ENCODE measurements around the gene ROR2. TPM values are rescaled to one million over a fixed set of nuclear protein-coding genes. Genes with fewer than 3 reads are reported as not detected.
"Not testable (repeated sequence)": the region's sequence is repeated elsewhere in the genome, so short reads cannot be mapped to it uniquely, and the experiment has no call there.

The ROR2 gene
- polyA plus RNA-seq, 4 donors = 0.54 to 5.6 (median 3.2) TPM; not detected in 1

DNA sequence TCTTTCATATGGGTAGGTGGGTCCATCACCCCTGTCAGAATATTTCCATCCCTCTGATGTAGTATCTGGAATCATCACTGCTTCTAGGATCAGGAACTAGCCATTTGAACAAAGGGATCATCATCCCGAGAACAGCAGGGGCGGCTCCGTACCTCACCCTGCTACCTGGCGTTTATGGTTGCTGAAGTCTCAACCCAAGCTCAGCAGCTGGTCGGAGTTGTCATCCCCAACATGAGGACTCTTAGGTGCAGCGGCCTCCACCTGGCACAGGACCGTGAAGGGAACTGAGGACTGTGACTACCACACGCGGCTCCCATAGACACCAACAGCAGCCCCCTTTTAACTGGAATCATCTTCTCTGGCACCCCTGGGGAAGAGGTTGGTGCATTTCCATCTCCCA, 35.1 kb downstream of the ROR2 start:
- Histone ChIP-seq H3K4me3 (ENCODE audit: low read depth in 1 of 3, low read length in 3 of 3) (no peak overlapping the region), H3K4me1 (ENCODE audit: control insufficient read depth in 3 of 3, insufficient read depth in 2 of 3, low read depth in 1 of 3, low read length in 2 of 3) (no peaks in the 10 kb centered on the region), H3K27me3 (ENCODE audit: control insufficient read depth in 3 of 3, insufficient read depth in 3 of 3, low read length in 3 of 3) (no peaks in the 10 kb centered on the region), H3K36me3 (ENCODE audit: control insufficient read depth in 3 of 3, insufficient read depth in 2 of 3, low read depth in 1 of 3, low read length in 3 of 3) (peaks cover 0 to 4% (median 0%) of the 10 kb centered on the region in 3 donors), H3K27ac (ENCODE audit: low read depth in 1 of 3, low read length in 2 of 3) (no peak overlapping the region), H3K9me3 (ENCODE audit: control insufficient read depth in 2 of 2, insufficient read depth in 1 of 2, low read depth in 1 of 2, low read length in 1 of 2) (no peaks in the 10 kb centered on the region)
- FAIRE-seq (no peak), DNase-seq (no peak)
- WGBS, 3 donors = 91 to 97% (median 95%) methylated on average over 9 of the region's 9 CpGs

- Histone ChIP-seq H3K27me3 (ENCODE audit: control insufficient read depth in 3 of 3, insufficient read depth in 3 of 3, low read length in 3 of 3) (no peaks in the 10 kb centered on the region), H3K27ac (ENCODE audit: low read depth in 1 of 3, low read length in 2 of 3) (no peak overlapping the region), H3K4me3 (ENCODE audit: low read depth in 1 of 3, low read length in 3 of 3) (no peak overlapping the region), H3K9me3 (ENCODE audit: control insufficient read depth in 2 of 2, insufficient read depth in 1 of 2, low read depth in 1 of 2, low read length in 1 of 2) (no peaks in the 10 kb centered on the region), H3K4me1 (ENCODE audit: control insufficient read depth in 3 of 3, insufficient read depth in 2 of 3, low read depth in 1 of 3, low read length in 2 of 3) (no peaks in the 10 kb centered on the region), H3K36me3 (ENCODE audit: control insufficient read depth in 3 of 3, insufficient read depth in 2 of 3, low read depth in 1 of 3, low read length in 3 of 3) (peaks cover 0 to 4% (median 0%) of the 10 kb centered on the region in 3 donors)
- FAIRE-seq (no peak), DNase-seq (no peak)
- 90 to 93% (median 91%) methylated on average over 10 of the region's 10 CpGs for WGBS, 3 donors
These were observed 35.6 kb downstream of the ROR2 start for GRCh38 chr9:91914404-91914803.

GRCh38 chr9:91913986-91914385, 36.0 kb downstream of the ROR2 start:
- 83 to 91% (median 90%) methylated on average over 8 of the region's 8 CpGs for WGBS, 3 donors
- Histone ChIP-seq H3K36me3 (ENCODE audit: control insufficient read depth in 3 of 3, insufficient read depth in 2 of 3, low read depth in 1 of 3, low read length in 3 of 3) (peaks cover 0 to 4% (median 0%) of the 10 kb centered on the region in 3 donors), H3K27ac (ENCODE audit: low read depth in 1 of 3, low read length in 2 of 3) (no peak overlapping the region), H3K9me3 (ENCODE audit: control insufficient read depth in 2 of 2, insufficient read depth in 1 of 2, low read depth in 1 of 2, low read length in 1 of 2) (no peaks in the 10 kb centered on the region), H3K4me3 (ENCODE audit: low read depth in 1 of 3, low read length in 3 of 3) (no peak overlapping the region), H3K27me3 (ENCODE audit: control insufficient read depth in 3 of 3, insufficient read depth in 3 of 3, low read length in 3 of 3) (no peaks in the 10 kb centered on the region), H3K4me1 (ENCODE audit: control insufficient read depth in 3 of 3, insufficient read depth in 2 of 3, low read depth in 1 of 3, low read length in 2 of 3) (no peaks in the 10 kb centered on the region)
- DNase-seq = no peak
- no peak for FAIRE-seq

DNA sequence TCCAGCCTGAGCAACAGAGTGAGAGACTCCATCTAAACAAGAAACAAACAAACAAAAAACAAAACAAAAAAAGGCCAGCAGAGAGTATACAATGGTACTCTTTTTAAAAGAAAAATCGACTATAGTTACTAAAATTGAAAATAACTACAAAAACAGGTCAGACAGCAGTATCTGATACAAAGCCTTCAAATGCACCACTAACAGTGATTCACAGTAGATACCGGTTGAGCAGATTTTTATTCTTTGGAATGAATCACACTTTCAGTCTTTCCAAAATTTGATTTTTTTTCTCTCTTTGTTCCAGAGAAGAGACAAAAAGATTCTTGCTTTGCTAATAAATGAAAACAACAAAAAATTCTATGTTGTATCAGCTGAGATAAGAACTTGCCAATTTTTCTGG, 36.9 kb downstream of the ROR2 start:
- H3K9me3 ChIP-seq (ENCODE audit: control insufficient read depth in 2 of 2, insufficient read depth in 1 of 2, low read depth in 1 of 2, low read length in 1 of 2) = no peaks in the 10 kb centered on the region
- H3K27me3 ChIP-seq (ENCODE audit: control insufficient read depth in 3 of 3, insufficient read depth in 3 of 3, low read length in 3 of 3) = no peaks in the 10 kb centered on the region
- no peaks in the 10 kb centered on the region for H3K4me1 ChIP-seq (ENCODE audit: control insufficient read depth in 3 of 3, insufficient read depth in 2 of 3, low read depth in 1 of 3, low read length in 2 of 3)
- FAIRE-seq (no peak), DNase-seq (no peak)
- H3K36me3 ChIP-seq (ENCODE audit: control insufficient read depth in 3 of 3, insufficient read depth in 2 of 3, low read depth in 1 of 3, low read length in 3 of 3) = peaks cover 0 to 4% (median 0%) of the 10 kb centered on the region in 3 donors
- no peak overlapping the region for H3K4me3 ChIP-seq (ENCODE audit: low read depth in 1 of 3, low read length in 3 of 3)
- WGBS, 3 donors = 75 to 84% (median 81%) methylated on average over 2 of the region's 2 CpGs
- H3K27ac ChIP-seq (ENCODE audit: low read depth in 1 of 3, low read length in 2 of 3) = no peak overlapping the region

DNA sequence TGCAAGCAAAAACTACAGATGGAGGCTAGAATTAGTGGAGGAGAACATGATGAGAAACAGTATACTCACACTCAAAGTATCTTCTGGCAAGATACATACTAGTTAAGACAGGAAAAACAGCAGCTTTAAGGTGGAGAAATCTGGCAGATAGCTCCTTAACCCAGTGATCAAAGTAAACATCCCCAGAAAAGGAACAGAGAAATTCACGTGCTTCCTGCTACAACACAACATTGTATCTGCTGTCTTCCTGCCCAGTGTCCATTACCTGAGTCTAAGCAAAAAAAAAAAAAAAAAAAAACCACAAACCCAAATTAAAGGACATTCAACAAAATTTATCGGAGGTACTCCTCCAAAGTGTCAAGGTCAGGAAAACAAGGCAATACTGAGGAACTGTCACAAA, 38.4 kb downstream of the ROR2 start:
- Histone ChIP-seq H3K9me3 (ENCODE audit: control insufficient read depth in 2 of 2, insufficient read depth in 1 of 2, low read depth in 1 of 2, low read length in 1 of 2) (no peaks in the 10 kb centered on the region), H3K36me3 (ENCODE audit: control insufficient read depth in 3 of 3, insufficient read depth in 2 of 3, low read depth in 1 of 3, low read length in 3 of 3) (peaks cover 0 to 4% (median 0%) of the 10 kb centered on the region in 3 donors), H3K4me1 (ENCODE audit: control insufficient read depth in 3 of 3, insufficient read depth in 2 of 3, low read depth in 1 of 3, low read length in 2 of 3) (peaks cover 0 to 13% (median 0%) of the 10 kb centered on the region in 3 donors), H3K4me3 (ENCODE audit: low read depth in 1 of 3, low read length in 3 of 3) (no peak overlapping the region), H3K27ac (ENCODE audit: low read depth in 1 of 3, low read length in 2 of 3) (no peak overlapping the region), H3K27me3 (ENCODE audit: control insufficient read depth in 3 of 3, insufficient read depth in 3 of 3, low read length in 3 of 3) (no peaks in the 10 kb centered on the region)
- no peak for FAIRE-seq
- DNase-seq = no peak
- WGBS, 3 donors = 49 to 53% (median 52%) methylated on average over 2 of the region's 2 CpGs

DNA sequence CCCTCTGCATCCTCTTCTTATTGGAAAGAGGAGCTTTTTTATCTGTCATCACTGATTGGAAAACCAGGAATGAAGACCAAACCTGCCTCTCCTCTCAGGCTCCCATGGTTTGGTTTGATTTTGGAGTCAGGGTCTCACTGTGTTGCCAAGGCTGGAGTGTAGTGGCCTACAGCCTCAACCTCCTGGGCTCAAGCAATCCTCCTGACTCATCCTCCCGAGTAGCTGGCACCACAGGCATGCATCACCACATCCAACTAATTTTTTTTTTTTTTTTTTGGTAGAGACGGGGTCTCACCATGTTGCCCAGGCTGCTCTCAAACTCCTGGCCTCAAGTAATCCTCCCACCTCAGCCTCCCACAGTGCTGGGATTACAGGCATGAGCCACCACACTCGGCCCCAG, 40.8 kb downstream of the ROR2 start:
- not testable (repeated sequence) for DNase-seq; FAIRE-seq; H3K27ac ChIP-seq (ENCODE audit: low read depth in 1 of 3, low read length in 2 of 3); H3K36me3 ChIP-seq (ENCODE audit: control insufficient read depth in 3 of 3, insufficient read depth in 2 of 3, low read depth in 1 of 3, low read length in 3 of 3); H3K9me3 ChIP-seq (ENCODE audit: control insufficient read depth in 2 of 2, insufficient read depth in 1 of 2, low read depth in 1 of 2, low read length in 1 of 2); H3K4me3 ChIP-seq (ENCODE audit: low read depth in 1 of 3, low read length in 3 of 3); H3K27me3 ChIP-seq (ENCODE audit: control insufficient read depth in 3 of 3, insufficient read depth in 3 of 3, low read length in 3 of 3)
- H3K4me1 ChIP-seq (ENCODE audit: control insufficient read depth in 3 of 3, insufficient read depth in 2 of 3, low read depth in 1 of 3, low read length in 2 of 3) = peaks cover 0 to 23% (median 0%) of the 10 kb centered on the region in 3 donors
- WGBS, 3 donors = 85 to 90% (median 88%) methylated on average over 3 of the region's 3 CpGs

GRCh38 chr9:91908746-91909145, 41.3 kb downstream of the ROR2 start:
- no peaks in the 10 kb centered on the region for H3K27me3 ChIP-seq (ENCODE audit: control insufficient read depth in 3 of 3, insufficient read depth in 3 of 3, low read length in 3 of 3)

GRCh38 chr9:91908293-91908623, 41.8 kb downstream of the ROR2 start:
- no peaks in the 10 kb centered on the region for H3K9me3 ChIP-seq (ENCODE audit: control insufficient read depth in 2 of 2, insufficient read depth in 1 of 2, low read depth in 1 of 2, low read length in 1 of 2)
- H3K36me3 ChIP-seq (ENCODE audit: control insufficient read depth in 3 of 3, insufficient read depth in 2 of 3, low read depth in 1 of 3, low read length in 3 of 3) = peaks cover 0 to 4% (median 0%) of the 10 kb centered on the region in 3 donors
- no peak overlapping the region for H3K27ac ChIP-seq (ENCODE audit: low read depth in 1 of 3, low read length in 2 of 3)
- no peak for DNase-seq
- 70 to 74% (median 72%) methylated on average over 2 of the region's 2 CpGs for WGBS, 3 donors
- H3K27me3 ChIP-seq (ENCODE audit: control insufficient read depth in 3 of 3, insufficient read depth in 3 of 3, low read length in 3 of 3) = no peaks in the 10 kb centered on the region
- no peak for FAIRE-seq
- H3K4me1 ChIP-seq (ENCODE audit: control insufficient read depth in 3 of 3, insufficient read depth in 2 of 3, low read depth in 1 of 3, low read length in 2 of 3) = peaks cover 0 to 32% (median 0%) of the 10 kb centered on the region in 3 donors
- H3K4me3 ChIP-seq (ENCODE audit: low read depth in 1 of 3, low read length in 3 of 3) = no peak overlapping the region

More at GRCh38 chr9:91908746-91909145, 41.3 kb downstream of the ROR2 start:
- no peak for FAIRE-seq
- no peak for DNase-seq
- 58 to 91% (median 72%) methylated on average over 4 of the region's 4 CpGs for WGBS, 3 donors
- H3K4me1 ChIP-seq (ENCODE audit: control insufficient read depth in 3 of 3, insufficient read depth in 2 of 3, low read depth in 1 of 3, low read length in 2 of 3) = peaks cover 0 to 27% (median 0%) of the 10 kb centered on the region in 3 donors
- peaks cover 0 to 4% (median 0%) of the 10 kb centered on the region in 3 donors for H3K36me3 ChIP-seq (ENCODE audit: control insufficient read depth in 3 of 3, insufficient read depth in 2 of 3, low read depth in 1 of 3, low read length in 3 of 3)
- H3K9me3 ChIP-seq (ENCODE audit: control insufficient read depth in 2 of 2, insufficient read depth in 1 of 2, low read depth in 1 of 2, low read length in 1 of 2) = no peaks in the 10 kb centered on the region
- no peak overlapping the region for H3K4me3 ChIP-seq (ENCODE audit: low read depth in 1 of 3, low read length in 3 of 3)
- no peak overlapping the region for H3K27ac ChIP-seq (ENCODE audit: low read depth in 1 of 3, low read length in 2 of 3)

Data from small intestine (tissue), 7 donors.